Fibroblast of the aortic adventitia (primary cell): ENCODE results near the gene SMPD3. TPM values are rescaled to one million over a fixed set of nuclear protein-coding genes. Genes with fewer than 3 reads are reported as not detected.

ENCODE experiments used
- DNase-seq: peaks from one replicate; pipeline ENCODE4 v3.0.0-alpha.2; 2010; ENCODE audit warnings: low read depth
- H3K4me3 ChIP-seq: 2 replicates; pipeline ENCODE4 v1.5.1; 2011; ENCODE audit warnings: low read depth, mild to moderate bottlenecking, control low read depth, low read length, moderate library complexity
- CTCF ChIP-seq: IDR thresholded peaks from 2 replicates; pipeline ENCODE4 v1.5.1; 2011; ENCODE audit warnings: mild to moderate bottlenecking, low read length, control low read depth, inconsistent platforms; ENCODE audit not compliant: insufficient read depth
- total RNA-seq: library from RNA; depleted of rRNA; stranded (reverse); fragments of >200 nt; gene quantifications from 2 replicates; pipeline ENCODE4 v1.2.3, GENCODE V29; 2012; ENCODE audit warnings: low replicate concordance

SMPD3 gene
- total RNA-seq, 1 donor: not detected

GRCh38 chr16:68444056-68444657 is 4.2 kb downstream of the SMPD3 start:
- DNase-seq: peak; percentile 30
- H3K4me3 ChIP-seq: no peak overlapping the region
- TF ChIP-seq CTCF: no peak

GRCh38 chr16:68436581-68436980 is 11.7 kb downstream of the SMPD3 start:
- no peak for DNase-seq
- no peak for TF ChIP-seq CTCF
- no peak overlapping the region for H3K4me3 ChIP-seq

- no peak overlapping the region for H3K4me3 ChIP-seq
- no peak for TF ChIP-seq CTCF
- DNase-seq: no peak
Observed at GRCh38 chr16:68434624-68435210, 13.6 kb downstream of the SMPD3 start.

- no peak for DNase-seq
- no peak for TF ChIP-seq CTCF
Observed at GRCh38 chr16:68433316-68433715, 15.0 kb downstream of the SMPD3 start.

GRCh38 chr16:68432701-68433100 is 15.6 kb downstream of the SMPD3 start:
- no peak for TF ChIP-seq CTCF
- no peak overlapping the region for H3K4me3 ChIP-seq
- no peak for DNase-seq

More at GRCh38 chr16:68433316-68433715, 15.0 kb downstream of the SMPD3 start:
- no peak overlapping the region for H3K4me3 ChIP-seq

- DNase-seq: no peak
- TF ChIP-seq CTCF: no peak
- H3K4me3 ChIP-seq: no peak overlapping the region
Observed at GRCh38 chr16:68429076-68429854, 19.0 kb downstream of the SMPD3 start.
